Right kidney (tissue), 1 donor: ENCODE data around the gene PECR.
"Not testable (repeated sequence)": the region's sequence is repeated elsewhere in the genome, so short reads cannot be mapped to it uniquely, and the experiment has no call there.

Source experiments
- DNase-seq: peaks from one replicate; pipeline ENCODE4 v3.0.0-alpha.2; 2016

The PECR gene

DNA sequence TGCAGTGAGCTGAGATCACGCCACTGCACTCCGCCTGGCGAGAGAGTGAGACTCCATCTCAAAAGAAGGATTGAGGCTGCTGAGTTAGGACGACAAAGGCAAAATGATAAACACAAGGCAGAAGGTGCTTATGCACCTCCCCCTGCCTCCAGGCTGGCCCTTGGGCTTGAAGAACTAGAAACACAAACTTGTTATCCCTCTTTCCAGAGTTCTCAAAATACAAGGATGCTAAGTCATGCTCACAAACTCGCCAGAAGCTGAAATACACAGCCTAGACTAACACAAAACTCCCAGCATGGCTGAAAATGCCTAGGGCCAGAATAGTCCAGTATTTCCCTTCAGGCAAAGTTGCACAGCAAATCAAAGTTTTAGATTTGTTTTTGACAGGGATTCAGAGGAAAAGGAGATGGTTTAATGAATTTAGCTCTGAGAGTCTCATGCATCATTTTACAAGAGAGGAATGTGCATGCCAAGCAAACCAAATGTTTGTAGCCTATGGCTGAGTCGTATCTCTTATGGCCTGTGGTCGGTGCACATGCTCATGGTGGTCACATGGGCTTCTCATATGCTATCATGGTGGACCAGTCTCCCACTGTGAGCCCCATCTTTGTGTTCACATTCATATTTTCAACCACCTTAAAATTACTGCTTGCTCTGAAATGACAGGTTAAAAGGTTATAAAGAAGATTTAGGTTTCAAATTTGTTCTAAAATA lies 52.0 kb downstream of the PECR start:
- no peak for DNase-seq

DNA sequence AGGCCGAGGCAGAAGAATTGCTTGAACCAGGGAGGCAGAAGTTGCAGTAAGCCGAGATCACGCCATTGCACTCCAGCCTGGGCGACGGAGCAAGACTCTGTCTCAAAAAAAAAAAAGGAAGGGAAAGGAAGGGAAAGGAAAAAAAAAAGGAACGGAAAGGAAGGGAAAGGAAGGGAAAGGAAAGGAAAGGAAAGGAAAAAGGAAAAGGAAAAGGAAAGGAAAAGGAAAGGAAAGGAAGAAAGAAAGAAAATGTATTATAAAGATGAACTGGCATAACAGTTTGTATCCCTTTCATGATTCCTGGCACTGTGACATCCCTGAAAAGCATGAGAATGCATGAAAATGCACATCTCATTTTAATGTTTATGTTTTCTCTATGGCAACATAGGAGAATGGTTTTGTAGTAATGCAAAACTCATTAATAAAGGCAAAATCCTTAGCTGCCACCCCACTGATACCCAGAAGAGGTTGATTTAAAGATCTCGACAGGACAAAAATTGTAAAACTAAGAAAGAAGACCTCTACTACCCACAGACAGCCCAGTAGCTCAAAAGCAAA lies 56.8 kb downstream of the PECR start:
- no peak for DNase-seq

DNA sequence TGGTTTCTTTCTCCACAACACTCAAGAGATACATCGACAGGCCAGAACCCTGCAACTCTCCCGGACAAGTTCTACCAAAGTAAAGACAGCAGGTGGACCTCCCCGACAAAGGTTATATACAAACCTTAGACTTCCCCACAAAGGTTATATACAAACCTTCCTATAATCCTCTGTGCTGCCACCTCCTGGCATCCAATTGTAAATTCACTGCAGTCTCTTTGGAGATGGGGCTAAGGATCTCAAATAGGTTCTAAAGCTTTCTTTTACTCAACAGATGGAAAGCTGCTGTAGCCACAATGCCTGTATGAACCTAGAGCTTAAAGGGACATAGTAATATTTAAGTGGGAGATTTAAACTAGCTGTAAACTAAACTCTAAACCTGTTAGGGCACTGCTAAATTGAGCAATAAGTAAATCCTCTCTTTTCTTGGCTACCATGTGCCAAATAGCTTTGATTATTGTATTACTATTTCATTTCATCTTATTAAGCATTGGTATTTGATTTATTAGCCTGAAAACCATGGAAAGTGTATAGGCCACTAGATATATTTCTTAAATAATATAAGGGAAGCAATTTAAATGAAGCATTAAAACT lies 58.5 kb downstream of the PECR start:
- no peak for DNase-seq

DNA sequence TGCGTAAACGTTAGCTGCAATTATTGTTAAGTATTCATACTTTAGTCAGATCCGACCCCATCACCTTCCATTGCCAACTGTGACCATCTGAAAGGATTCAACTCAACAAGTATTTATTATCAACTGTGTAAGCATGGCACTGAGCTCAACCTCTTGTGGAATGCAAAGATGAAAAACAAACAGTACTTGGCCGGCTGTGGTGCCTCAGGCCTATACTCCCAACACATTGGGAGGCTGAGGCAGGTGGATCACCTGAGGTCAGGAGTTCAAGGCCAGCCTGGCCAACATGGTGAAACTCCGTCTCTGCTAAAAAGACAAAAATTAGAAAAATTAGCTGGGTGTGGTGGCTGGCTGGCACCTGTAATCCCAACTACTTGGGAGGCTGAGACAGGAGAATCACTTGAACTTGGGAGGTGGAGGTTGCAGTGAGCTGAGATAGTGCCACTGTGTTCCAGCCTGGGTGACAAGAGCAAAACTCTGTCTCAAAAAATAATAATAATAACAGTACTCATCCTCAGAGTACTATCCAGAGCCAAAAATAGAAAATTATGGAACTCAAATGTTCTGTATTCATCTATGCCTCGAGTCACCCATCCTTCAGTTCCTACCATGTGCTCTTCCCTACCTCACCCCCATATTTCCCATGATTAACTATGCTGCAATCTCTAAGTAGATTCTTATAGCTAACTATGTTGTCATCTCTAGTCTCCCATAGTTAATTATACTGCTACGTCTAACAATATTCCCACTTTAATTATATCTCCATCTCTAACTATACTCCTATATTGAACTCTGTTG lies 59.6 kb downstream of the PECR start:
- DNase-seq: no peak

DNA sequence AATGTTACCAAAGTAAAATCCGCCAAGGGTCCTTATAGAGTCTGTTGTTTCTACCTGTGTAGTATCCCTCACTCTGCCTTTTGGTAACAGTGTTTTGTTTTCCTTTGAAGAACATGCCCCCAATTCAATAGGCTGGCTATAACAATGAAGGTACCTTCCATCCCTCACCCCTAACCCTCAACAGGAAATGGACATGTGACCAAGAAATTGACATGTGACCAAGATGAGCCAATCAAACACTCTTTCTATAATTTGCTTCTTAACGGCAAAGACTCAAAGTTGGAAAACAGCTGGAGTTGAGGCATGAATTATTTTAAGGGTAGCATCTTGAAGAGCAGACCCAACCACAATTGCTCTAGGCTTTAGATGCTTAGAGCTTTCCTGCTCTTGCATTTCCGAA lies 62.9 kb downstream of the PECR start:
- DNase-seq: no peak

DNA sequence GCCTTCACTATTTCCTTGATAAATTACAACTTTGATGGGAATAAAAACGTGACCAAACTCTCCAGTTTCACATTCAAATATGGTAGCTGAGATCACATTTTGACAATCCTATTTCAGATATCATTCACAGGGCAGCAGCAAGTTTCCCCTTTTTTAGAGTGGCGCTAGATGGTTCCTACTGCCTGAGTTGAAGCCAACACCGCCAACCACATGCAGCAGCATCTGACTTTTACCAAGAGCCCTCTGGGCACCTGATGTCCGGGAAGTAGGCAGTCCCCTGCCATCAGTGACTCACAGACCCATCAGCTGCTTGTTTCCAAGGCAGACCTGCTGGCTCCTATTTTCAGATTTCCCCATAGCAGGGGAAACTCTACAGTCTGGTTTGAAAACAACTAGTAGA lies 64.2 kb downstream of the PECR start:
- DNase-seq: no peak

GRCh38 chr2:216016581-216016980 lies 65.0 kb downstream of the PECR start:
- DNase-seq: no peak

GRCh38 chr2:216015722-216016464 lies 65.7 kb downstream of the PECR start:
- DNase-seq: no peak

DNA sequence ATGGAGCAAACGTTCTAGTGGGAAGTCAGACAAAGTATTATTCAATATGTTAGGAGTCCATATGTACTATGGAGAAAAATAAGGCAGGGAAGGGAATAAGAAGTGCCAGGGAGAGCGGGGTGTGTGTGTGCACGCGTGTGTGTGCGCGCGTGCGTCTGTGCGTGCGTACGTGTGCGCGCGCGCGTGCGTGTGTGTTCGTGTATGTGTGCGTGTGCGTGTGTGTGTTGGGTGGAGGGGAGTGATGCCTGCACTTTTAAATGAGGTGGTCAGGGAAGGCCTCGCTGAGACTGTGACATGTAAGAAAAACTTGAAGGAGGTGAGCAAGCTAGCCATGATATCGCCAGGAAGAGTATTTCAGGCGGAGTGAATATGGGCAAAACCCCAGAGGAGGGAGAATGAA lies 66.6 kb downstream of the PECR start:
- no peak for DNase-seq

- DNase-seq: no peak
These were observed 67.6 kb downstream of the PECR start for GRCh38 chr2:216014006-216014405.

DNA sequence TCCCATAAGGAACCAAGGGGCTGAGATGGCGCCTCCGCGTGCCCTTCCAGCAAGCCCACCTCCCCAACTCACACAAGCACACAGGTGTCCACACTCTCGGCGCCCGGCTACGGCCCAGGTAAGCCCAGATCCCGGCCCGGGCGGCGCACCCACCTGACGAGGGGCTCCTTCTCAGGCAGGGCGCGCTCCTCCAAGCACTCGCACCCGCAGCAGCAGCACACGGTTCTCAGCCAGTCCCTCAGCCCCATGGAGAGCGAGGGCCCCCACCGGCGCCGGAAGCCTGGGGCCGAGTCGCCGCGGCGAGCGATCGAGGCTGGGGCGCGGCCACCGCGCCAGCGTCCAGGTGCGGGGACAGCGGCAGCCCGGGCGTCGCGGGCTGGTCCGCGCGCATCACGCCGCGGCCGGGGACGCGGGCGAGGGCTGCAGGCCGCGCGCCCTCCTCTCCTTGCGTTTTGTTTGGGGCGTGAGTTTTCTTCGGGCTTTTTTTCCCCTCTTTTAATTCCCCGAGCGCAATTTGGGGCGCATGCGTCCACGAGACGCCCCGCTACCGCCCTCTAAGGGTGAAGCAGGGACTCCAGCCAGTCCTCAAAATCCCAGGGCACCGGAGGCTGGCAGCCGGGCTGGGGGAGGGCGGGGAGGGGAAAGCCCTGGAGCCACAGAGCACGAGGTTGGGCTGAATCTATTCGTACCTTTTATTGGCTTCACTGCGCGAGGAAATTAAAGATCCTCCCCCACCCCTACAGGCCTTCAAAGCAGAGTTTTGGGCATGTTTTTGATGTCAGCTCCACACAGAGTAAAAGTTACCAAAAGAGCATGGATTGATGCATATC lies 68.3 kb downstream of the PECR start, which contains the start of gene MREG:
TSS of gene MREG (minus strand) at position 472 of the 830 bp plus-strand sequence. CDS start at position 248, 224 bp downstream.
- peak; percentile 79 for DNase-seq

GRCh38 chr2:216012830-216013079 lies 68.9 kb downstream of the PECR start:
- DNase-seq: no peak

GRCh38 chr2:216012133-216012829 lies 69.3 kb downstream of the PECR start:
- DNase-seq: peak; percentile 33

DNA sequence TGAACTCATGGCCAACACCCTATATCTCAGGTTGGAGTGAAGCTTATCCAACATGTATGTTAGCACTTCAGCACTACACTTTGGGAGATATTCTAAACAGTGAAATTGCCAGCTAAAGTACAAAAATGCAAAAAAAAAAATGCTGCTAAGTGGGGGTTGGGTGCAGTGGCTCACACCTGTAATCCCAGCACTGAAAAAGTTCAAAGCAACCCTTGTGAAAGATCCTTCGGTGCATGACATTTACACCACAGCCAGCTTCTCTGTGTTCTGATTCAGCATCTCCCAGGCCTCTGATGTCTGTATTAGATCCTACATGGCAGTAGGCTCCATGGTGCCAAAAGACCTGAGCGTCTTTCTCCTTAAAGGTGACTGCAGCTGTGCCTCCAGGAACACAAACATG lies 72.4 kb downstream of the PECR start:
- DNase-seq: not testable (repeated sequence)

DNA sequence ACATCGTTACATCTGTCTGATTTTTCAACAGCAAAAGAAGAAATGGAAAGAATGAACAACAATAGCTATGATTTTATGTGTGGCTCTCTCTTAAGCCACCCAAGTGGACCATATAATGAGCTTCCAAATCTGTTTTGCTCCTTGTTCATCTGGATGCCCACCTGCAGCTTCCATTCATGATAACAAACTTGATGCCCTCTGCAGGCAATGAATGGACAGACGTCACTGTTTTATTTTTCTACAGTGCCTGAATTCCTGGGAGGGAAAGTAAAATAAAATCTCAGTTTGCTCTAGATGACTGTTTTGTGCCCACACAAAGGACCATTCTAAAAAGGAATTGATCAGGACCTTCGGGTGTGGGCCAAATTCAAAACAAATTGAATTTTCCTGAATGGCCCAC lies 73.2 kb downstream of the PECR start:
- no peak for DNase-seq

GRCh38 chr2:216006164-216006663 lies 75.4 kb downstream of the PECR start:
- no peak for DNase-seq

DNA sequence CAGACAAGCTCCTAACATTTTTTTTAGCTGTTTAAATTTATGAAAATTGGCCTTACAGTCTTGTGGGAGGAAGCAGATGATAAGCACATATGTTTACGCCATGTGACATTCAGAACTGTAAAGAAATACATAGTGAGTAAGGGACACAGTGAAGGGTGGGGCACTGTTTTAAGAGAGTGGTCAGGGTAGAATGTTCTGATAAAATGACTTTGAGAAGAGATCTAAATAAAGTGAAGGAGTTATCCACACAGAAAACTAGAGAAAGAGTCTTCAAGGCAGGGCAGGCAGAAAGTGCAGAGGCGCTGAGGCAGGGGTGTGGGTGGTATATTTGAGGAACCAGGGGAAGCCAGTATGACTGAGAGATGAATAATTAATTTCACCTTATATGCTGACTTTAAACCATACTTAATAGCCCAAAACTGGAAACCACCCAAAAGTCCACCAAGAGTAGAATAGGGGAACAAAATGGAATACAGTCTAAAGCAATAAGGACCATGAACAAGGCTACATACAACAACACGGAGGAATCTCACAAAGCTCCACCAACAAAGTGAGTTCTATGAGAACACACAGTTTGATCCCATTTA lies 76.8 kb downstream of the PECR start:
- DNase-seq: no peak

GRCh38 chr2:216003876-216004696 lies 77.5 kb downstream of the PECR start:
- DNase-seq: no peak

GRCh38 chr2:216002693-216003092 lies 78.9 kb downstream of the PECR start:
- DNase-seq: no peak
